Motor neuron (in vitro differentiated cells): ENCODE measurements around the gene GPR85. TPM values are rescaled to one million over a fixed set of nuclear protein-coding genes. Genes with fewer than 3 reads are reported as not detected.

ENCODE experiments used
- ATAC-seq, 8 experiments: fragments of 200-7000 bp; cut with Tn5 transposase; replicated peaks in 6 of 8; 2 replicates each; pipeline ENCODE4 v1.8.0; 2021; ENCODE audit warnings: mild to moderate bottlenecking in 8 of 8, moderate library complexity in 8 of 8
- H3K27ac ChIP-seq, 2 donors: fragments of 250-450 bp; sonication (Bioruptor Pico); 2 replicates each; pipeline ENCODE4 v1.9.0; 2021; ENCODE audit warnings: antibody characterized with exemption in 2 of 2, mild to moderate bottlenecking in 2 of 2, moderate library complexity in 1 of 2
- H3K4me1 ChIP-seq, 2 donors: fragments of 250-450 bp; sonication (Bioruptor Pico); replicated peaks in 1 of 2; 2 replicates each; pipeline ENCODE4 v1.6.1; 2021; ENCODE audit warnings: antibody characterized with exemption in 2 of 2, mild to moderate bottlenecking in 2 of 2, moderate library complexity in 1 of 2
- H3K4me3 ChIP-seq, 5 donors: fragments of 250-450 bp; sonication (Bioruptor Pico); 2 replicates each; pipeline ENCODE4 v1.9.0; 2021; ENCODE audit warnings: antibody characterized with exemption in 5 of 5, mild to moderate bottlenecking in 5 of 5, moderate library complexity in 4 of 5
- WGBS, 10 experiments: fragments of 450-650 bp; shearing (Covaris generic); methylation state at CpG; one replicate each; pipeline ENCODE4 v1.0.0; 2022; 5-methylcytosine and 5-hydroxymethylcytosine counted together
- in situ Hi-C, 9 experiments: fragments of 400-800 bp; cut with MboI; loops; one replicate each; pipeline ENCODE4 v1.15.0; 2021; ENCODE audit warnings: low sequenced_read_pairs in 9 of 9, low pct_unique_long_range_greater_than_20kb in 2 of 9; ENCODE audit not compliant: unreplicated experiment in 9 of 9
- total RNA-seq, 8 experiments: library from RNA; unstranded; fragments of 300-600 nt; gene quantifications; 2 replicates each; pipeline versions ENCODE4 v1.2.3 to v1.2.4, GENCODE V29; 2022

GPR85 gene
- total RNA-seq, 8 experiments from 2014 or later, result 4.5 to 34.1 (median 15.4) TPM

DNA sequence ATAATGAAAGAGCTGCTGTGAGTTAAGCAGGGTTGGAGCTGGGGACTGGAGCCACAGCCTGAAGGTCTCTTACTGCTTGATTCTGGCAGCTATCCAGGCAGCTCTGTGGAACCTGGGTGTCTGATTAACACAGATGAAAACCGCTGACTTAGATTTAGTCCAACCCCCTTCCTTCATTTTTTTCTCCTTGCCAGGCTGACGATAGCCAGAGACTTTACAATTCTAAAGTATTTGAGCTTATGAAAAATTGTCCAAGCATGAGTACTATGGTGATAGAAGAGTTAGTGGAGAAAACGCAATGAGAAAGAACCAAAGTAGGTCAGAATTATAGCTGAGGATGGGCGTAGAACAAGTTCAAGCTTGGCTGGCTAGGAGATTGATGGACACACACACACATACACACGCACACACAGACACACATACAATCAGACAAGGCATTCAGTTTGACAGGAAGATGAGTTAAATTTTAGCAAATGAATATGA lies 13.5 kb upstream of the GPR85 start:
- no peaks in the 10 kb centered on the region for H3K4me1 ChIP-seq
- in situ Hi-C loops, result no loop called here
- WGBS, 10 experiments, result 42 to 89% (median 64%) methylated on average over 1 to 5 of the region's 5 CpGs; no CpG with 5 or more reads in 1 of the 10 experiments
- no peak overlapping the region for H3K4me3 ChIP-seq
- peak in 5 of 8 experiments; percentile 52 to 63 (median 60) for ATAC-seq
- H3K27ac ChIP-seq, result no peak overlapping the region

DNA sequence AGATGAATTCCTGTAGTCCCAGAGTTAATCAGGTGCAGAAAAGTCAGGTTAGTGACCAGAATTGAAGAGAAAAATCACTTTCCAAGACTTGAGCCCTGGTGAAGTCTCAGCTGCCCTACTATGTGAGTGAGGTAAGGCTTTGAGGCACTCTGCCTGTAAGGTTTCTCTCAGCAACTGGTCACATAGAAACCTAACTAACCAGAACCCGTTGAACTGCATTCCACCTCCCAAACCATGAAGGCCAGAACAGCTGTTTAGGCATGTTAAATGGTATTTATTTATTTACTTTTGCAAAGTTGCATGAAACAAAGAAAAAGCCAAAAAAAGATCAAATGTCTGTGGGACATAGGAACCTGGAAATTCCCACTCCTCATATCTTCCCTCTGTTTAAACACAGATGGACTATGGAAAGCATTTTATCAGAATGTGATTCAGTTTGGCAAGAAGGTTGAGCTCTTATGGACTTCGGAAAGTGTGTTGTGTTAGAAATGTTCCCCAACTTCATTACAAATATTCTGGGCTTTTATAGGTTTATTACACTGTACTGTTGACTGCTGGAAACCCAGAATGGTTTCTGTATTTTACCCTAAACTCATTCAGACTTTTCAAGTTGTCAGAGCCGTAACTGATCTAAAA lies 12.8 kb upstream of the GPR85 start:
- ATAC-seq, result no peak
- H3K4me1 ChIP-seq, result no peaks in the 10 kb centered on the region
- no peak overlapping the region for H3K4me3 ChIP-seq
- H3K27ac ChIP-seq, result no peak overlapping the region
- in situ Hi-C loops, result no loop called here
- WGBS, 10 experiments, result 63 to 100% (median 95%) methylated on average over 1 to 3 of the region's 3 CpGs; no CpG with 5 or more reads in 1 of the 10 experiments

DNA sequence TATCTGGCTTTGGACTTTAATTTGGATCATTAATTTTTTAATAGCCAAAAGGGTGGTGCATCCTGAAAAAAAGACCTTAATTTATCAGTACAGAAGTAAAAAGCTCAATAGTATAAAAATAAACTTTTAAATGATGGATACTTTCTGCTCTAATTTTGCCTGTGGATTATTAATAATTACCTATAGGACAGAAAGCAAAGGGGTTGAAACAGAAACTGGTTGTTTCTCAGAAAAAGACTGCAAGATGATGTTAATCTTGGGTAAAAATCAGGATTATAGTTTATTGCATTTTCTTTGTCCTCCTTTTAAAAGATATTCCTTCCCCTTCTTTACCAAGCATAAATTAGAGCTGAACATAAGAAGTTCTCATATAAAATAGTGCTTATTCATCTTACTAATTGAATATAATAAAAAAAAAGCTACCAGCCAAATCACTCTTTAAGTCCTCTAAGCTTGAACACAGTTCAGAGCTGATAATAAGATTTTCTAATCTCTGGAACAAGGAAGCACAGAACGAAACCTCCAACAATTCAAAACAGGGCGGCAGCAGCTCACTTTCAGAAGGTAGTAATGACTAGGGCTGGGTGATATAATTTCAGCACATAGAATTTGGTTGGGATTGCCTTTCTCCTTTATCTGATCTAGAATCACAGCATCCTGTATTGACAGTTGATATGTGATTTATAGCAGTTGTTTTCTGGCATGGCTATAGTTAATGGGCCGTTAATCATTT lies 8.1 kb upstream of the GPR85 start:
- in situ Hi-C loops, result no loop called here
- Histone ChIP-seq H3K4me3 (no peak overlapping the region), H3K4me1 (no peaks in the 10 kb centered on the region), H3K27ac (no peak overlapping the region)
- 33 to 100% (median 85%) methylated on average over 1 to 3 of the region's 3 CpGs for WGBS, 10 experiments
- ATAC-seq, result no peak

DNA sequence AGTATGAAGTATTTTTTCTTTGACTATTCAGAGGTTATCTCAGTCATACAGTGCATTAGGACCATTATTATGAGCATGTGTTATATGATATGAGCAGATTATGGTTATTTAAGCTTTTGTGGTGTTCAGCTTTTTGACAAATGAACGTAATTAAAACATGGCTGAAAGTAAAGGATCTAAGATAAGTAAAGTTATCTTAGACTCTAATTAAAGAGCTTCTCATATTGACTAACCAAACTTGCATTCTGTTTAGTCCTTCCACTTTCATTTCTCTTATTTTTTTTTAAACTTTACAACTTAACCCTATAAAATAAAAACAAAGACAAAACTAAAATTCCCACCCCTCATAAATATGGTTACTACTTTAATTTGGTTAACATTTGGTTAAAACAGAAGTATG lies 6.9 kb upstream of the GPR85 start:
- in situ Hi-C loops, result no loop called here
- WGBS, 10 experiments, result 0 to 100% (median 92%) methylated on average over 1 of the region's 1 CpG
- H3K4me3 ChIP-seq, result no peak overlapping the region

DNA sequence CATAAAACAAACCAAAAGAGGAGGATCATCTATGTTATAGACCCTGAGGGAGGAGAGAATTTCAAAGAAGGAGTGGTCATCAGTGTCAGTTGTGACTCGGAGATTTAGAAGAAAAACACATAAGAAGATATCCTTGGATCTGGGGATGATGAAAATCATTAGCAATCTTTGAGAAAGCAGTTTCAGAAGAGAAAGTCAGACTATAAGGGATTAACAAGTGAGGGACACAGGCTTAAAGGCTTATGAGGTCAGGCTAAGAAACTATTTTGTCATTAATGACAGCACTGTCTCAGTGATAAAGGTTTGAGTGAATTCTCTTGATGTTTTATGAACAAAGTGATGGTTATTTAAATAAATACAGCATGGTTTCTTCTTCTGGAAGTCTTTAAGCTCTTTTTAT lies 6.1 kb upstream of the GPR85 start:
- in situ Hi-C loops, result no loop called here
- 20 to 100% (median 75%) methylated on average over 1 of the region's 1 CpG; no CpG with 5 or more reads in 1 of the 10 experiments for WGBS, 10 experiments

More for the DNA sequence above, 6.9 kb upstream of the GPR85 start:
- no peak for ATAC-seq
- Histone ChIP-seq H3K4me1 (no peaks in the 10 kb centered on the region), H3K27ac (no peak overlapping the region)

DNA sequence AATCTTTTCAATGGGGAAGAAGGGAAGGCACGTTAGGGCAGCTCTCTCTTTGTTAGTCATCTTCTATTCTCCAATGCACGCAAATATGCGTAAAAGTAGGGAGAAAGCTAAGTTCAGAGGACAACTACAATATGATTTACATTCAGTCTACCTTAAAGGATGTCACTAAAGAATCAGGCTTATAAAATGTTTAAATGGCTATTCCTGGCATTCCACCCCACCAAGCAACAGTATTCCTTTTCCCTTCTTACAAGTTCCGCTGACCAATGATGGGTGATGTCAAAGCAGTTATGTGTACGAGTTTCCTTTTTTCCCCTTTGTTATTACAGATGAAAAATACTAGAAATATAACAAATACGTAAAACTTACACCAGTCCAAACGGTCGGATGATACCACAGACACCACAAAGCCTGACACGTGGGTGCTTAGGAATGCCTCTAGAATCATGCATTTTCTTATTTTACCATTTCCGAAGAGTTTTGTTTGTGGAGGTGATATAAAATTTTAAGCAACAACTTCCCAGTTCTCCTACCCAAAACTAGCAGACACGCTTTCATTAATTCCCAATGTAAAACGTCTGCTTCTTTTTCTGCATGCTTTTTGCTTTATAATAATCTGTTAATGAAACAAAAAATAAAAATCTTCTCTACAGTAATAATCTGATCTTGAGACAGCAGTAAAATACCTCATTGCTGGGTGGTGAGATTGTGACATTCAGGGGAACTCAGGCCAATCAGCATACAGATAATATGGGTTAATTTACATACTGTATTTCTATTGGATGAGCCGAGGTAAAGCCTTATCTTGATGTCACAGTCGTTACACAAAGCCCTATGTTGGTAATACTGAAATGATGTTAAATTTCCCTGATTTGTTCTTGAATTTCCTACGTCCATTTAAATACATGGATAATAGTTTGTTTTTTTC lies 708 bp upstream of the GPR85 start:
- 0 to 77% (median 49%) methylated on average over 2 to 15 of the region's 15 CpGs for WGBS, 10 experiments
- H3K4me3 ChIP-seq, result peak overlapping the region in 4 of 5 donors; percentile 44 to 54 (median 54)
- in situ Hi-C loops, result no loop called here
- H3K4me1 ChIP-seq, result peaks cover 18 to 29% of the 10 kb centered on the region in 2 donors
- H3K27ac ChIP-seq, result peak overlapping the region in 1 of 2 donors; percentile 26
- peak; percentile 43 to 89 (median 62) for ATAC-seq

More for the DNA sequence above, 6.1 kb upstream of the GPR85 start:
- Histone ChIP-seq H3K4me1 (peaks cover 0 to 3% of the 10 kb centered on the region in 2 donors), H3K27ac (no peak overlapping the region), H3K4me3 (no peak overlapping the region)
- peak in 2 of 8 experiments; percentile 29 to 56 for ATAC-seq

DNA sequence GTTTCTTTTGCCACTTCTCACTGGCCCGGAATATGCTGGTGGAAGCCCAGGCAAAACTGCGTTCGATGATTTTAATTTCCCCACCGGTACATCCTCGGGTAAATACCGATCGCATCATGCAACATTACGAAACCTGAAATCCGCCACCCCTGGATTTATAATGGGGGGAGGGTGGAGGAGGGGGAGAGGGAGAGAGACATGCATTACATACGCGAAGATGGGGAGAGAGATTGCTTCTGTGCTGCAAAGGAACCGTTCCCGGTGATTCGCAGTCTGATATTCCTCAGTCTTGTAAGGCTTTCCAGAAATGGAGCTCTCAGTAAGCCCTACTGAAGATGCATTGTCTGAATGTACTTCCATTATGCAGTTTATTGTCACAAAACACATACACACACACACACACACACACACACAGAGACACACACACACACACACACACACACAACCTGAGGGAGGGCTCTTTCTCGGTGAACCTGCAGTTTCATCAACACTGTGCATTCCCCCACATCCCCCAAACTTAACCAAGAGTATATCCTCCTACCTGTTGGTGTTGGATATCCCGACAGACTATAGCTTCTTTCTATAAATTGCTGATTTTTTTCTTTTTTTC lies 741 bp downstream of the GPR85 start:
- Histone ChIP-seq H3K27ac (peak overlapping the region; percentile 67 to 94), H3K4me1 (peaks cover 18 to 36% of the 10 kb centered on the region in 2 donors), H3K4me3 (peak overlapping the region; percentile 40 to 54 (median 53))
- WGBS, 10 experiments, result 0 to 40% (median 6%) methylated on average over 1 to 14 of the region's 16 CpGs; no CpG with 5 or more reads in 1 of the 10 experiments
- in situ Hi-C loops, result no loop called here
- peak in 7 of 8 experiments; percentile 2 to 67 (median 53) for ATAC-seq

DNA sequence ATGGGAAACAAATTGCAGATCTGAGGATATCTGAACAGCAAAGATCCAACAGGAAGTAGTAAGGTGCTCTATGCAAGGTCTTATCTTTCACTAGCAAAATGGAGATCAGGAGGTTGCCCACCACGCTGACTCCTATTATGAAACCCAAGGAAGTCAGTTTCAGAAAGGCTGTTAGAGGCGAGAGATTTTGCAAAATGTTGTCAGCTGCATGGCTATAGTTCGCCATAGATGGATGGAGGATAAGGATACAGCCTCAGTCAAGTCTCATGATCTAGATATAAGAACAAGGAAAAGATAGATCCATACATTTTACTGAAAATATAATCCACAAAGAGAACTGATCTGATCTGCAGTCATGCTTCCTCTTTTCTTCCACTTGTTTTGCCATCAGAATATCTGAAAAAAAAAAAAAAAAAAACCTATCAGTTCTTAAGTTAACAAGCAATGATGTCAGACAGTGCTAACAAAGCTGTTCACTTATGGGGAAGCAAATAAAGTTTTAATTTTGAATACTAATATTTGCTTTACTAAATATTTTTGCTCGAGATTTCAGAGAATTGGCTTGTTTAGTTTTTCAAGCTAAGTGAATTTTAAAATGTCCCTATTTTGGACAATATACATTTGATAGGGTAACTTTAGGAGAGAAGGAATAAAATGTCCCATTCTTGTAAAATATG lies 2.0 kb downstream of the GPR85 start:
- in situ Hi-C loops, result no loop called here

DNA sequence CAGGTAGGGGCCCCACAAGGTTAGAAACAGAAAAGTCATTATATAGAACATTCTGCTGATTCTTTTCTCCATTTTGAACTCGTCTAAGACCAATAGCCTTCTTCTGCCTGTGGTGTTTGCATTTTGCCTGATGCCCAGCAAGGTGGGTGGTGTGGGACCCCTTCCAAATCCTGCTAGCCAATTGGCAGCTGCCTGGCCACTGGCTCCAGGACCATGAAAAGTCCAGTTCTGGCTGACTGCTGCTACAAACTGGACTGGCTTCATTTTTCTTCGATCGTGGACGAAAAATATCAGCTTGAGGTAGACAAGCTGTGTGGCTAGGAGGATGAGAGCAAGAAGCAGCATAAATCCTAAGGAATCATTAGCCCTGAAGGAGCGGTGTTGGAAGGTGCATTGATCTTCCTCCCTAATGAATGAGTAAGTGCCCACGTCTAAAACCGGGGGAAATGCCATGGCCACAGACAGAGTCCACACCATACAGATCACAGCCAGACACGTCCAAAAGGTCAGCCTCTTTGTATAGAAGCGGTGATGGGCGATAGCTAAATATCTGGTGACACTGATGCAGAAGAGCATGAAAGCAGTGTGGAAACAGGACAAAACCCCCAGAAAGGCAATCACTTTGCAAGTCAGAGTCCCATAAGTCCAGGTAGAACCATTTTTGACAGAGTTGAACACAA lies 2.7 kb downstream of the GPR85 start:
- WGBS, 10 experiments, result 75 to 100% (median 95%) methylated on average over 2 to 7 of the region's 10 CpGs; no CpG with 5 or more reads in 3 of the 10 experiments
- Histone ChIP-seq H3K4me3 (peak overlapping the region in 4 of 5 donors; percentile 44 to 54 (median 54)), H3K4me1 (peaks cover 18 to 46% of the 10 kb centered on the region in 2 donors), H3K27ac (peak overlapping the region; percentile 33 to 64)
- ATAC-seq, result no peak
- in situ Hi-C loops, result no loop called here

More for the DNA sequence above, 2.0 kb downstream of the GPR85 start:
- ATAC-seq, result no peak
- Histone ChIP-seq H3K4me1 (peaks cover 18 to 42% of the 10 kb centered on the region in 2 donors), H3K4me3 (peak overlapping the region in 4 of 5 donors; percentile 44 to 54 (median 54)), H3K27ac (peak overlapping the region in 1 of 2 donors; percentile 94)
- 77 to 100% (median 95%) methylated on average over 1 to 4 of the region's 4 CpGs for WGBS, 10 experiments

DNA sequence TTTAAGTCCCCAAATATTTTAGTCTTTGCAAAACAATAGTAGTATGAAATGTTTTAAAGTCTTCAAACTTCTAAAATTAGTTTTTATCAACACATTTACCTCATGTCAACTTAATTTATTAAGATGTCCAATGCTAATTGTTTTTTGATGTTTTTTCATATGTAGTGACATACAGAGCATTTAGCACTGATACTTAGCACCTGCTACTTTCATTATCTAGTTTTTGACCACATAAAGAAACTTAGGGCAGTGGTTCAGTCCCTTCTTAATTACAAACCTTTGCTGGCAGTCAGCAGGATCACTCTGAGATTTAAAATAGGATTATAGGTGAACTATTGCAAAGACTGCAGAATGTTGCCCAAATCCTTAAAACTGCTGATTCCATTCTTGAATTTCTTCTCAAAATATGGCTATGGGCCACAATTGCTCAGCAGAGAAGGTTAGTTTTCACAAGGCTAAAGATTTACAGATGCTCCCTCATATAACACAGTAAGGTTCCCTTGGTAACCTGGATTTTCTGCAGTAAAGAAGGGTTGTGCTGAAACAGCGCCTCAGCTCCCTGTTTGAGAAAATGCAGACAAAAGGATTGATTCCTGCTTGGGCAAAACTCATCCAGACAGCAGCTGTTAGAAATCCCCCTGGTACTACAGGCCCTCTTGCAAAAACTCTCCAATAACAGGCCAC lies 3.4 kb downstream of the GPR85 start:
- peak in 3 of 8 experiments; percentile 7 to 16 (median 13) for ATAC-seq
- WGBS, 10 experiments, result 0 to 100% (median 0%) methylated on average over 1 of the region's 1 CpG; no CpG with 5 or more reads in 7 of the 10 experiments
- in situ Hi-C loops, result no loop called here
- H3K27ac ChIP-seq, result peak overlapping the region; percentile 33 to 64
- peak overlapping the region in 4 of 5 donors; percentile 18 to 54 (median 49) for H3K4me3 ChIP-seq
- peaks cover 18 to 53% of the 10 kb centered on the region in 2 donors for H3K4me1 ChIP-seq

DNA sequence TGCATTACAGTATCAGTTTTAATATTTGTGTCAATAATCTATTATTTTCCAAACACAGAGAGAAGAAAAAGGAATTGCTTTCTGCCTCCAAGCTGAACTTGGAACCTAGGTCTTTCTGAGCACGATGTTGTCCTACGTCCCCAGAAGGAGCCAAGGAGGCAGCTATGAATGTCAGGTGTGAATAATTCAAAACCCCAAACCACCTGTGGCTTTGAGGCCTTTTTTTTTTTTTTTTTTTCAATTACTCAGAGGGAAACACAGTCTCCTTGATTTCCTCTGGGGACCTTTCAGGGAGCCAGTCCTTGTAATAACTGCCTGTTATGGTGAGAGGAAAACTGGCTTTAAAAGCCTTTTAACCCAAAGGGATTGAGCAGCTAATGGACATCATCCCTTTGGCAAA lies 8.3 kb downstream of the GPR85 start:
- WGBS, 10 experiments, result 40 to 93% (median 71%) methylated on average over 1 to 2 of the region's 2 CpGs; no CpG with 5 or more reads in 3 of the 10 experiments
- ATAC-seq, result no peak
- Histone ChIP-seq H3K4me3 (no peak overlapping the region), H3K4me1 (peaks cover 15 to 48% of the 10 kb centered on the region in 2 donors), H3K27ac (no peak overlapping the region)
- in situ Hi-C loops, result no loop called here
